Liver (tissue), 9 donors: Measurements from ENCODE around the gene DNM3. TPM values are rescaled to one million over a fixed set of nuclear protein-coding genes. Genes with fewer than 3 reads are reported as not detected.

Source experiments
- DNase-seq: peaks from one replicate; pipeline ENCODE4 v3.0.0-alpha.2; 2017; ENCODE audit warnings: low spot score
- H3K27ac ChIP-seq, 2 donors: one replicate each; pipeline ENCODE4 v1.7.0; 2013; ENCODE audit warnings: inconsistent platforms in 2 of 2, low read length in 2 of 2, control low read depth in 1 of 2, low read depth in 1 of 2, mild to moderate bottlenecking in 1 of 2
- H3K27me3 ChIP-seq, 4 donors: one replicate each; pipeline versions ENCODE4 v1.6.1 to v1.7.0; 2013; ENCODE audit warnings: low read length in 3 of 4, inconsistent platforms in 1 of 4, mild to moderate bottlenecking in 1 of 4, moderate library complexity in 1 of 4; ENCODE audit not compliant: control insufficient read depth in 4 of 4, insufficient read depth in 4 of 4
- H3K36me3 ChIP-seq, 4 donors: one replicate each; pipeline versions ENCODE4 v1.6.1 to v1.7.0; 2013; ENCODE audit warnings: low read length in 3 of 4, mild to moderate bottlenecking in 3 of 4, low read depth in 1 of 4, moderate library complexity in 1 of 4; ENCODE audit not compliant: control insufficient read depth in 4 of 4, insufficient read depth in 3 of 4
- H3K4me1 ChIP-seq, 4 donors: one replicate each; pipeline versions ENCODE4 v1.6.1 to v1.7.0; 2013; ENCODE audit warnings: low read length in 3 of 4, mild to moderate bottlenecking in 3 of 4, moderate library complexity in 1 of 4; ENCODE audit not compliant: control insufficient read depth in 4 of 4, insufficient read depth in 4 of 4
- H3K4me3 ChIP-seq, 3 donors: one replicate each; pipeline versions ENCODE4 v1.6.1 to v1.7.0; 2013; ENCODE audit warnings: low read length in 3 of 3, control low read depth in 1 of 3, low read depth in 1 of 3, mild to moderate bottlenecking in 1 of 3
- H3K9ac ChIP-seq, 2 donors: one replicate each; pipeline ENCODE4 v1.7.0; 2013; ENCODE audit warnings: low read length in 2 of 2, mild to moderate bottlenecking in 2 of 2, moderate library complexity in 2 of 2, control low read depth in 1 of 2, low read depth in 1 of 2
- H3K9me3 ChIP-seq, 4 donors: one replicate each; pipeline versions ENCODE4 v1.6.1 to v1.7.0; 2013; ENCODE audit warnings: low read length in 3 of 4; ENCODE audit not compliant: control insufficient read depth in 4 of 4
- ATF3 ChIP-seq: IDR thresholded peaks from 2 replicates; pipeline ENCODE4 v1.6.1; 2016; ENCODE audit warnings: antibody characterized with exemption
- CTCF ChIP-seq: fragments of 150-350 bp; IDR thresholded peaks from 2 replicates; pipeline ENCODE4 v1.5.1; 2017; ENCODE audit warnings: improper control_type of control experiment, low read depth, low read length; ENCODE audit not compliant: missing input control
- EGR1 ChIP-seq, 2 donors: IDR thresholded peaks; 2 replicates each; pipeline ENCODE4 v1.6.1; 2016 to 2018; ENCODE audit warnings: antibody characterized with exemption in 2 of 2, low read depth in 2 of 2
- FOXA1 ChIP-seq: IDR thresholded peaks from 2 replicates; pipeline ENCODE4 v1.6.1; 2016; ENCODE audit warnings: antibody characterized with exemption
- FOXA2 ChIP-seq: IDR thresholded peaks from 2 replicates; pipeline ENCODE4 v1.6.1; 2016; ENCODE audit warnings: antibody characterized with exemption
- GABPA ChIP-seq, 2 donors: IDR thresholded peaks in 1 of 2; conservative IDR thresholded peaks in 1 of 2; 2 replicates each; pipeline ENCODE4 v1.6.1; 2016; ENCODE audit warnings: antibody characterized with exemption in 2 of 2, mild to moderate bottlenecking in 1 of 2, moderate library complexity in 1 of 2
- HNF4A ChIP-seq, 2 donors: conservative IDR thresholded peaks; 2 replicates each; pipeline ENCODE4 v1.6.1; 2016; ENCODE audit warnings: antibody characterized with exemption in 2 of 2, mild to moderate bottlenecking in 2 of 2
- HNF4G ChIP-seq: IDR thresholded peaks from 2 replicates; pipeline ENCODE4 v1.6.1; 2016; ENCODE audit warnings: antibody characterized with exemption
- JUND ChIP-seq, 2 donors: IDR thresholded peaks; 2 replicates each; pipeline ENCODE4 v1.6.1; 2016; ENCODE audit warnings: antibody characterized with exemption in 2 of 2
- MAX ChIP-seq: IDR thresholded peaks from 2 replicates; pipeline ENCODE4 v1.6.1; 2016; ENCODE audit warnings: antibody characterized with exemption
- NR2F2 ChIP-seq: IDR thresholded peaks from 2 replicates; pipeline ENCODE4 v1.6.1; 2016; ENCODE audit warnings: antibody characterized with exemption
- RAD21 ChIP-seq, 2 donors: IDR thresholded peaks; 2 replicates each; pipeline ENCODE4 v1.6.1; 2016; ENCODE audit warnings: antibody characterized with exemption in 2 of 2, mild to moderate bottlenecking in 2 of 2
- REST ChIP-seq: IDR thresholded peaks from 2 replicates; pipeline ENCODE4 v1.6.1; 2016; ENCODE audit warnings: antibody characterized with exemption, mild to moderate bottlenecking
- RXRA ChIP-seq, 2 donors: IDR thresholded peaks; 2 replicates each; pipeline ENCODE4 v1.6.1; 2017 to 2018; ENCODE audit warnings: antibody characterized with exemption in 2 of 2, mild to moderate bottlenecking in 1 of 2
- SP1 ChIP-seq: IDR thresholded peaks from 2 replicates; pipeline ENCODE4 v1.6.1; 2018; ENCODE audit warnings: antibody characterized with exemption, mild to moderate bottlenecking
- TAF1 ChIP-seq: conservative IDR thresholded peaks from 2 replicates; pipeline ENCODE4 v1.6.1; 2016; ENCODE audit warnings: antibody characterized with exemption, mild to moderate bottlenecking
- YY1 ChIP-seq: IDR thresholded peaks from 2 replicates; pipeline ENCODE4 v1.6.1; 2016; ENCODE audit warnings: antibody characterized with exemption, mild to moderate bottlenecking
- ZBTB33 ChIP-seq: IDR thresholded peaks from 2 replicates; pipeline ENCODE4 v1.6.1; 2016; ENCODE audit warnings: antibody characterized with exemption
- WGBS: extraction: QIAGEN DNeasy Blood & Tissue Kit; methylation state at CpG from one replicate; pipeline ENCODE4 v1.1.7; 2013; 5-methylcytosine and 5-hydroxymethylcytosine counted together
- polyA plus RNA-seq, 2 donors: library from polyadenylated mRNA; stranded (reverse) in 1 of 2; unstranded in 1 of 2; fragments of 200-250 nt in 1 of 2; fragments of >200 nt in 1 of 2; fragmentation: Nextera tagmentation in 1 of 2; extraction: Ambion mirVana in 1 of 2; gene quantifications; one replicate each; pipeline versions ENCODE4 v1.2.1 to v1.2.3, GENCODE V29; 2013 to 2015
- total RNA-seq, 2 donors: library from RNA; depleted of rRNA; stranded (reverse); fragments of >200 nt; gene quantifications; one replicate each; pipeline ENCODE4 v1.2.3, GENCODE V29; 2014
- donor health status: healthy.
- donor health status: healthy.
- donor health status: healthy.
- donor health status: healthy.
- donor health status: healthy.

Gene DNM3
- total and polyA plus RNA-seq, 4 donors, result 0.08 to 3.2 (median 1.0) TPM

- H3K27me3 ChIP-seq, result no peaks in the 10 kb centered on the region
- 82% methylated on average over 4 of the region's 4 CpGs for WGBS
- H3K36me3 ChIP-seq, result no peaks in the 10 kb centered on the region
- no peak overlapping the region for H3K4me3 ChIP-seq
- TF ChIP-seq HNF4A (conservative IDR thresholded peaks at IDR 0.05) (no peak), FOXA1 (no peak), FOXA2 (no peak), RAD21 (IDR thresholded peaks at IDR 0.05) (no peak), GABPA (IDR thresholded peaks at IDR 0.05 in 1 of 2, conservative IDR thresholded peaks at IDR 0.05 in 1 of 2) (no peak), SP1 (no peak), YY1 (no peak), RXRA (IDR thresholded peaks at IDR 0.05) (no peak), REST (no peak), ATF3 (no peak)
- no peaks in the 10 kb centered on the region for H3K4me1 ChIP-seq
- DNase-seq, result no peak
- H3K27ac ChIP-seq, result no peak overlapping the region
- H3K9ac ChIP-seq, result no peak overlapping the region
- no peaks in the 10 kb centered on the region for H3K9me3 ChIP-seq
These were observed 541.7 kb downstream of the DNM3 start for GRCh38 chr1:172382990-172383389.

- no peak for DNase-seq
- Histone ChIP-seq H3K27me3 (no peaks in the 10 kb centered on the region), H3K4me3 (no peak overlapping the region), H3K4me1 (no peaks in the 10 kb centered on the region), H3K36me3 (no peaks in the 10 kb centered on the region), H3K9me3 (no peaks in the 10 kb centered on the region), H3K9ac (no peak overlapping the region), H3K27ac (no peak overlapping the region)
- 70% methylated on average over 3 of the region's 3 CpGs for WGBS
- TF ChIP-seq YY1 (no peak), CTCF (no peak), MAX (no peak), RXRA (IDR thresholded peaks at IDR 0.05) (no peak), GABPA (IDR thresholded peaks at IDR 0.05 in 1 of 2, conservative IDR thresholded peaks at IDR 0.05 in 1 of 2) (no peak), REST (no peak), RAD21 (IDR thresholded peaks at IDR 0.05) (no peak), HNF4G (no peak), SP1 (no peak), FOXA1 (no peak), ZBTB33 (no peak), ATF3 (no peak), JUND (IDR thresholded peaks at IDR 0.05) (no peak), HNF4A (conservative IDR thresholded peaks at IDR 0.05) (no peak), FOXA2 (no peak), NR2F2 (no peak), TAF1 (no peak), EGR1 (IDR thresholded peaks at IDR 0.05; ENCODE audit: low read depth in 2 of 2) (no peak)
These were observed 542.2 kb downstream of the DNM3 start for GRCh38 chr1:172383536-172383935.
